HG02571 (cell line): ENCODE data around the gene GABBR2.

ENCODE experiments used
- ATAC-seq: cut with Tn5 transposase; IDR thresholded peaks from one replicate; pipeline ENCODE4 v1.9.1; 2021; ENCODE audit warnings: mild to moderate bottlenecking, moderate library complexity; ENCODE audit not compliant: unreplicated experiment

GABBR2 gene

GRCh38 chr9:98247831-98248657, 460.7 kb downstream of the GABBR2 start:
- no peak for ATAC-seq

- no peak for ATAC-seq
Observed at GRCh38 chr9:98242426-98242825, 466.3 kb downstream of the GABBR2 start.

DNA sequence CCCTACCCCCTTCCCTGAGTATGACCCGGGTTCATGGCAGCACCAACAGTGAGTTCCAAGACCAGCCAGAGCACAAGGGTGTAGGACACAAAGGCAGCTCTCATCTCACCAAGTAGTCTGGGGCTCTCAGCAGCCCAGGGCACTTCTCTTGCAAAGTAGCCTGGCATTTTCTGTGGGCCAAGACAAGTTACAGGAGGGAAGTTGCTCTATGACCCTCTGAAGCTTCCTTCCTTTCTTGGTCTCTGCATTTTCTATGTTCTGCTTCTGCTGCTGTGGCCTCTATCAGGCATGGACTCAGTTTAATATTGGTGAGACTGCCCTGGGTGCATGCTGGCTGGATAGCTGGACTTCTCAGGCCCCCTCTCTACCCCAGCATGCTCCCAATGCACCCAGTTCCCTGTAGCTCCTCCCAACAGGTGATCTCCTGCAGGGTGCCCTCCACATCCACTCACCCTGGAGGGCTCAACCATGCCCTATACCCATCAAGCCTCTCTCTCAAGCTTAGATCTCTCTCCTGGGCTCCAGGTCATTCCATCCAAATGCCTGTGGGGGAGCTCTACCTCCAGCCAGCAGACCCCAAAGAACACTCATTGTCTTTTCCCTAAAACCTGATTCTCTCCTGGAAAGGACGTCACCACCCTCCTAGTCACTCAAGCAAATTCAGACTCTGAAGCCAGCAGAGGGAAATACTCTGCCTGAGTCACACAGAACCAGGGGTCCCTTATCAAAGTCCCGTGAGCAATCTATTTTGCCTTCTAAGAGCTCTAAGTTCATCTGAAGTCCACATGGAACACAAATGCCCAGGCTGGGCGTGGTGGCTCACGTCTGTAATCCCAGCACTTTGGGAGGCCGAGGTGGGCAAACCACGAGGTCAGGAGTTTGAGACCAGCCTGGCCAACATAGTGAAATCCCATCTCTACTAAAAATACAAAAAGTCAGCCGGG, 467.1 kb downstream of the GABBR2 start:
- ATAC-seq, result no peak

DNA sequence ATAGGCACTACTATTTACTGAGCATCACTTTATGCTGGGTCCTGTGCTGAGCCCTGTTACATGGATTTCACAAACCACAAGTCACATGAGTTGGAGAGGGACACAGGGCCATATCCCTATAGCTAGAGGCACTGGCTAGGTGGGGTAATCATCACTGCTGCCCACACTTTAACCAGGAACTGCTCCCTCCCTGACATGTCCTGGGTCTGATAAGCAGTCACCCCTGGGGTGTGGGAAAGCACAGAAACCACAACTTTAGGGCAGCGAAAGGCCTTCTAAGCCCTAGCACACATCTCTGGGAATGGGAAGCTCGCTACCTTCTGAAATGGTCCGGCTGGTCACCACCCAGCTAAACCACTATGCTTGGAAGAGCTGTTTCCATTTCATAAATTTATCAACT, 468.3 kb downstream of the GABBR2 start:
- ATAC-seq, result no peak
